GM11168 (cell line): ENCODE results near the gene SYNE3.

Source experiments
- in situ Hi-C: fragments of 300-500 bp; cut with MboI; formaldehyde crosslinking; loops from one replicate; pipeline ENCODE4 v1.12.0; 2022; ENCODE audit warnings: low sequenced_read_pairs; ENCODE audit not compliant: unreplicated experiment

SYNE3 gene

GRCh38 chr14:95541932-95542930 lies 25.8 kb upstream of the SYNE3 start:
- in situ Hi-C loops, result no loop called here

GRCh38 chr14:95541346-95541745 lies 24.9 kb upstream of the SYNE3 start:
- in situ Hi-C loops, result no loop called here

GRCh38 chr14:95540236-95540855 lies 23.9 kb upstream of the SYNE3 start:
- in situ Hi-C loops, result no loop called here

- in situ Hi-C loops, result loop anchor here (10.0 kb wide), 1 partner anchor 104 kb away; no protein-coding TSS in a partner anchor
Measured at GRCh38 chr14:95538801-95539509, 22.5 kb upstream of the SYNE3 start.

GRCh38 chr14:95537298-95538089 lies 21.0 kb upstream of the SYNE3 start:
- in situ Hi-C loops, result loop anchor here (10.0 kb wide), 1 partner anchor 103 kb away; no protein-coding TSS in a partner anchor

GRCh38 chr14:95536671-95537070 lies 20.2 kb upstream of the SYNE3 start:
- in situ Hi-C loops, result loop anchor here (10.0 kb wide), 1 partner anchor 102 kb away; no protein-coding TSS in a partner anchor

- in situ Hi-C loops, result loop anchor here (10.0 kb wide), 1 partner anchor 101 kb away; no protein-coding TSS in a partner anchor
Measured at GRCh38 chr14:95536036-95536593, 19.7 kb upstream of the SYNE3 start.

- in situ Hi-C loops, result loop anchor here (10.0 kb wide), 1 partner anchor 101 kb away; no protein-coding TSS in a partner anchor
Measured at GRCh38 chr14:95535226-95536021, 19.0 kb upstream of the SYNE3 start.

- in situ Hi-C loops, result loop anchor here (10.0 kb wide), 1 partner anchor 100 kb away; no protein-coding TSS in a partner anchor
Measured at GRCh38 chr14:95534299-95535225, 18.1 kb upstream of the SYNE3 start, which contains the start of gene GLRX5. TSS of gene GLRX5 (plus strand) at chr14:95535050. CDS start at chr14:95535090, 40 bp downstream.

- in situ Hi-C loops, result loop anchor here (10.0 kb wide), 1 partner anchor 99 kb away; no protein-coding TSS in a partner anchor
Measured at GRCh38 chr14:95533822-95534221, 17.4 kb upstream of the SYNE3 start.

GRCh38 chr14:95533391-95533821 lies 17.0 kb upstream of the SYNE3 start:
- in situ Hi-C loops, result loop anchor here (10.0 kb wide), 1 partner anchor 99 kb away; no protein-coding TSS in a partner anchor

- in situ Hi-C loops, result loop anchor here (10.0 kb wide), 1 partner anchor 97 kb away; no protein-coding TSS in a partner anchor
Measured at GRCh38 chr14:95531969-95532368, 15.5 kb upstream of the SYNE3 start.

GRCh38 chr14:95531473-95531872 lies 15.0 kb upstream of the SYNE3 start:
- in situ Hi-C loops, result loop anchor here (10.0 kb wide), 1 partner anchor 97 kb away; no protein-coding TSS in a partner anchor

GRCh38 chr14:95530473-95531276 lies 14.2 kb upstream of the SYNE3 start:
- in situ Hi-C loops, result loop anchor here (10.0 kb wide), 1 partner anchor 96 kb away; no protein-coding TSS in a partner anchor

- in situ Hi-C loops, result no loop called here
Measured at GRCh38 chr14:95529216-95529615, 12.8 kb upstream of the SYNE3 start.

- in situ Hi-C loops, result no loop called here
Measured at GRCh38 chr14:95527387-95528002, 11.0 kb upstream of the SYNE3 start.
